ENCODE measurements around the gene PSME2. TPM values are rescaled to one million over a fixed set of nuclear protein-coding genes. Genes with fewer than 3 reads are reported as not detected.
A peak's percentile ranks its signal among the peaks of the same experiment; 100 is the strongest.

The PSME2 gene
- total RNA-seq, 4 donors from 2014 or later: 39.3 to 75.2 (median 47.0) TPM

DNA sequence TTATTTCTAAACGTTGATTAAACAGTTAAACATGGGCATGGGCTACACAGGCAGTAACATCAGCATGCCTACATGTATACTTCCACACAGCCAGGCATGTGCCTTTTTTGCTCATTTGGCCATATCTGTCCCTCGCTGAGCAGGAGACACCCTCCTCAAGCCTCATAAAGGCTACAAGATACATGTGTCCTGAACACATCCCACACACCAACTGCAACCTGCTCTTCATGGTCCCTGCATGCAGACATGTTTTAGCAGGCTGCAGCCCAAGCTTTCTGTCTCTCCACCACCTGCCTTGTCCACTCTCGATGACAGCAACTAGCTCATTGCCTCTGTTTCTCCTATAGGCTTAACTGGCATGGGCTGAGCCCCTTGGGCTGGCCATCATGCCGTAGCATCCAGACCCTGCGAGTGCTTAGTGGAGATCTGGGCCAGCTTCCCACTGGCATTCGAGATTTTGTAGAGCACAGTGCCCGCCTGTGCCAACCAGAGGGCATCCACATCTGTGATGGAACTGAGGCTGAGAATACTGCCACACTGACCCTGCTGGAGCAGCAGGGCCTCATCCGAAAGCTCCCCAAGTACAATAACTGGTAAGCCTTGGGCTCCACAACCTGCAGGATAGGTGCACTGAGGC, 49.7 kb downstream of the PSME2 start:
- Histone ChIP-seq H3K36me3 (peaks cover 24% of the 10 kb centered on the region), H3K27me3 (no peaks in the 10 kb centered on the region), H3K4me3 (no peak overlapping the region), H3K4me1 (peaks cover 35% of the 10 kb centered on the region), H3K9me3 (no peaks in the 10 kb centered on the region), H3K27ac (no peak overlapping the region)
- 90% methylated on average over 8 of the region's 8 CpGs for WGBS
- TF ChIP-seq EP300 (IDR thresholded peaks at IDR 0.05) (no peak), POLR2A (IDR thresholded peaks at IDR 0.05) (no peak), POLR2AphosphoS5 (IDR thresholded peaks at IDR 0.05) (no peak)
- TF ChIP-seq, protein P1, sequence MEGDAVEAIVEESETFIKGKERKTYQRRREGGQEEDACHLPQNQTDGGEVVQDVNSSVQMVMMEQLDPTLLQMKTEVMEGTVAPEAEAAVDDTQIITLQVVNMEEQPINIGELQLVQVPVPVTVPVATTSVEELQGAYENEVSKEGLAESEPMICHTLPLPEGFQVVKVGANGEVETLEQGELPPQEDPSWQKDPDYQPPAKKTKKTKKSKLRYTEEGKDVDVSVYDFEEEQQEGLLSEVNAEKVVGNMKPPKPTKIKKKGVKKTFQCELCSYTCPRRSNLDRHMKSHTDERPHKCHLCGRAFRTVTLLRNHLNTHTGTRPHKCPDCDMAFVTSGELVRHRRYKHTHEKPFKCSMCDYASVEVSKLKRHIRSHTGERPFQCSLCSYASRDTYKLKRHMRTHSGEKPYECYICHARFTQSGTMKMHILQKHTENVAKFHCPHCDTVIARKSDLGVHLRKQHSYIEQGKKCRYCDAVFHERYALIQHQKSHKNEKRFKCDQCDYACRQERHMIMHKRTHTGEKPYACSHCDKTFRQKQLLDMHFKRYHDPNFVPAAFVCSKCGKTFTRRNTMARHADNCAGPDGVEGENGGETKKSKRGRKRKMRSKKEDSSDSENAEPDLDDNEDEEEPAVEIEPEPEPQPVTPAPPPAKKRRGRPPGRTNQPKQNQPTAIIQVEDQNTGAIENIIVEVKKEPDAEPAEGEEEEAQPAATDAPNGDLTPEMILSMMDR (IDR thresholded peaks at IDR 0.05): no peak
- no peak for DNase-seq (ENCODE audit: low spot score in 2 of 2)

DNA sequence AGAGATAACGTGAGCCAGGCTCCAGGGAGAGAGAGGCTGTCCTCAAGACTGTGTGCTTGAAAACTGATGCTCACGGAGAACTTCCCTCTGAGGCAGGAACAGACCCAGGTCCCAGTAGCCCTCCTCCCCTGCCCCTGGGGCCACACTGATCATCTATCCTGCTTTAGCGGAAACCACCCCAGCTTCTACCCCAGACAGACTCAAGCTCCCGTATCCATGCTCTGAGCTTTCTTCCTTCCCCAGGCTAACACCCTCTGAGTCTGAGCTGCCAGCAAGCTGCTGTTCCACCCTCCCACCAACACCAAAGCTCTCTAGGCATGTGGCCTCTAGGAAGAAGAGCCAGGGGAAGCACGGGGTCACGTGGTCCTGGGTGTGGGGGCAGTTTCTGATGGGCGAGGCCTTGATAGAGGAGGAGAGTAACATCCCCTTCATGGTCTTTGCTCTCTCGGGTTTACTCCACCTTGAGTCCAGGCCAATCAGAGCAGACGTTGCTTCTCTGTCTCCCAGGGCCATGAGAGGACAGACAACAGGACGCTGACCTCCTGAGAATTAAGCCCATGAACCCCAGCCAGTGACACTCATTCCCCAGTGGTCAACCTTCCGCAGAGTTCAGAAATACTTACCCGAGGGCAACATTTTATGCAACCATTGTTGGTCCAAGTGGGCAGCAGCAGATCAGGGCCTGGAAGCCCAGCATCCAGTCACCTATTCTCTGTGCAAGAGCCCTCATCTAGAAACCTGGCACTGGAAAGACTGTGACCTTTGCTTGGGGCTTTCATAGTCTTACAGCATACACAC, 50.9 kb downstream of the PSME2 start:
- TF ChIP-seq EP300 (IDR thresholded peaks at IDR 0.05) (no peak), POLR2AphosphoS5 (IDR thresholded peaks at IDR 0.05) (no peak), POLR2A (IDR thresholded peaks at IDR 0.05) (no peak)
- TF ChIP-seq, protein P1 (IDR thresholded peaks at IDR 0.05): no peak
- Histone ChIP-seq H3K27me3 (no peaks in the 10 kb centered on the region), H3K27ac (peak overlapping the region; percentile 94), H3K4me3 (peak overlapping the region; percentile 97), H3K4me1 (peaks cover 35% of the 10 kb centered on the region), H3K9me3 (no peaks in the 10 kb centered on the region), H3K36me3 (peaks cover 23% of the 10 kb centered on the region)
- DNase-seq (ENCODE audit: low spot score in 2 of 2): peak in 1 of 2 donors; percentile 81
- 50% methylated on average over 11 of the region's 12 CpGs for WGBS

DNA sequence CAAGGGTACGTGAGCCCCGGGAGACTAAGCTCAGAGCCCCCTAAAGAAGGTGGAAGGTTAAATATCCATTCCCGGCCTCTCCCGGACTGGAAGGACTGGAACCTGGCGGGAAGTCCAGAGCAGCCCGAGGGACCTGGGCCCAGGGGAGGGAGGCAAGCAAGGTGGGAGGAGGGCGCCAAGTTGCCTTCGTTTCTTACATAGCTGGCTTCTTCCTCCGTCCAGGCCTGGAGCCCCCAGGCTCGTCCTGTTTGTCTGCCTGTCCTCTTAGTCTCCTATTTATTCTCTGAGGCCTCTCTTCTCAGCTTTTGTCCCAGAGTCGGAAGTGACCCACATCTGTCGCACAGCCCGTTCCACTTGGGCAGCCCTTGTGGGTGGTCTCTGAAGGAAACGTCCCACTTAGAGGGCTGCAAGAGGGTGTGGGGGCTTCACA, 51.6 kb downstream of the PSME2 start:
- Histone ChIP-seq H3K36me3 (peaks cover 19% of the 10 kb centered on the region), H3K27me3 (no peaks in the 10 kb centered on the region), H3K9me3 (no peaks in the 10 kb centered on the region), H3K4me1 (peaks cover 35% of the 10 kb centered on the region), H3K4me3 (peak overlapping the region; percentile 97), H3K27ac (peak overlapping the region; percentile 94)
- DNase-seq (ENCODE audit: low spot score in 2 of 2): no peak
- WGBS: 9% methylated on average over 14 of the region's 14 CpGs
- no peak for TF ChIP-seq POLR2AphosphoS5 (IDR thresholded peaks at IDR 0.05)
- TF ChIP-seq EP300 (IDR thresholded peaks at IDR 0.05): no peak
- TF ChIP-seq, protein P1 (IDR thresholded peaks at IDR 0.05): no peak
- no peak for TF ChIP-seq POLR2A (IDR thresholded peaks at IDR 0.05)

DNA sequence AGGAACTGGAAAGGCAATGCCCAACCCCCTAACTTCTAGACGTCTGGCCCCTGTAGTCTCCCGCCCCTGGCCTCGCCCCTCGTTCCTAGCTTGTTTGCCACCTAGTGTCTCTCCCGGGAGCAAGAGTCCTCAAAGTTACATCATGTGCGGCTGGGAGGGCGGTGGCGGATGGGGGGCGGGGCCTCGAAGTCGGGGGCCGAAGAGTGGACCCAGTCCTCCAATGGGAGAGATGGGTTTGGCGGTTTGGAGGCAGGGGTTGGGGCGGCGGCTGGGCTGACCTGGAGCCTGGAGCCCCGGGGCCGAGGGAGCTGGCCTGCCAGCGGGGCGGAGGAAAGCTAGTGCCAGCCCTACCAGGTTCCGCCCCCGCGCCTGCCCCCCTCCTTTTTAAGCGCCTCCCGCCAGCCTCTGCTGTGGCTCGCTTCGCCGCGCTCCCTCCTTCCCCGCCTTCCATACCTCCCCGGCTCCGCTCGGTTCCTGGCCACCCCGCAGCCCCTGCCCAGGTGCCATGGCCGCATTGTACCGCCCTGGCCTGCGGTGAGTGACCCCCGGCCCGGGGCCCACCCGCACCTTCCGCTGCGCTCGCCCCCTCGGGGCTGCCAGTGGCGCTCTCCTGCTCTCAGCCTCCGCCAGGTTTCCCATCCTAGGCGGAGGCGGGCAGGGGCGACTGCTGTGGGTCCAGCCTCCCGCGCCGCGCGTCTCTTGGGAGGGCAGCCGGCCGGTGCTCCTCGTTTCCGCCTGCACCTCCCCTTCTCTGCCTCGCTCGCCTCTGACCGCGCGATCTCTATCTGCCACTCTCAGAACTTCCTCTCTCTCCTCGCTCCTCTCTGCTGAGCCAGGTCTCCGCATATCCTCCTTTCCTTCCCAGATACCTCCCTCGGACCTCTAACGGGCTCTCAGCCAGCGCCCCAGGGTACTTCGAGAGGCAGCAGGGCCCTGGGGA, 52.2 kb downstream of the PSME2 start, which contains the start of gene PCK2:
Gene PCK2, plus strand, starts transcription at position 411 of the 940 bp plus-strand sequence. Its CDS starts 95 bp downstream, at position 506.
- peaks cover 35% of the 10 kb centered on the region for H3K4me1 ChIP-seq
- peak in 1 of 2 donors; percentile 51 for TF ChIP-seq POLR2A (IDR thresholded peaks at IDR 0.05)
- TF ChIP-seq, protein P1 (IDR thresholded peaks at IDR 0.05): no peak
- peak within 1 kb of the TSS; percentile 94 for H3K27ac ChIP-seq
- WGBS: 0% methylated on average over 37 of the region's 68 CpGs
- peak within 1 kb of the TSS; percentile 97 for H3K4me3 ChIP-seq
- no peaks in the 10 kb centered on the region for H3K27me3 ChIP-seq
- no peaks in the 10 kb centered on the region for H3K9me3 ChIP-seq
- peak; percentile 96 to 97 for DNase-seq (ENCODE audit: low spot score in 2 of 2)
- H3K36me3 ChIP-seq: peaks cover 12% of the 10 kb centered on the region

Other genes with a start within 250 kb of the PSME2 start
- 10 to 100 TPM; 24.0 to 35.8 (median 30.5) TPM for gene DHRS4, start 192.8 kb downstream of the PSME2 start, total RNA-seq
- 10 to 100 TPM; 17.5 to 27.9 (median 21.0) TPM for gene DHRS4L2, start 157.7 kb downstream of the PSME2 start, total RNA-seq
- gene CARMIL3, start 94.6 kb downstream of the PSME2 start, total RNA-seq: 10 to 100 TPM in 1 of 4 donors, 1 to 10 TPM in 3; 5.9 to 11.2 (median 7.7) TPM
- not detected for gene CPNE6, start 75.0 kb downstream of the PSME2 start, total RNA-seq
- gene PCK2, start 52.3 kb downstream of the PSME2 start, total RNA-seq: 10 to 100 TPM in 3 of 4 donors, 1 to 10 TPM in 1; 9.2 to 25.1 (median 14.4) TPM
- gene DCAF11, start 31.8 kb downstream of the PSME2 start, total RNA-seq: 10 to 100 TPM; 64.2 to 71.7 (median 68.3) TPM
- gene NRL, start 31.7 kb downstream of the PSME2 start, total RNA-seq: 1 to 10 TPM; 2.2 to 2.9 (median 2.3) TPM
- 1 to 10 TPM in 3 of 4 donors, not detected in 1; 1.7 to 3.4 (median 2.3) TPM for gene FITM1, start 16.0 kb downstream of the PSME2 start, total RNA-seq
- 100 to 1,000 TPM in 2 of 4 donors, 10 to 100 TPM in 2; 72.3 to 113 (median 91.1) TPM for gene PSME1, start 10.4 kb downstream of the PSME2 start, total RNA-seq
- 10 to 100 TPM; 10.9 to 22.0 (median 14.1) TPM for gene EMC9, start 5.0 kb downstream of the PSME2 start, total RNA-seq
- gene RNF31, start 888 bp upstream of the PSME2 start, total RNA-seq: 10 to 100 TPM; 62.3 to 97.2 (median 70.6) TPM
- gene IRF9, start 14.7 kb upstream of the PSME2 start, total RNA-seq: 10 to 100 TPM; 31.1 to 45.2 (median 37.5) TPM
- gene REC8, start 25.5 kb upstream of the PSME2 start, total RNA-seq: 10 to 100 TPM in 2 of 4 donors, 1 to 10 TPM in 2; 2.5 to 17.2 (median 10.2) TPM
- gene IPO4, start 42.2 kb upstream of the PSME2 start, total RNA-seq: 10 to 100 TPM; 43.0 to 90.5 (median 58.0) TPM
- gene TM9SF1, start 48.8 kb upstream of the PSME2 start, total RNA-seq: 10 to 100 TPM; 38.1 to 58.3 (median 53.4) TPM
- gene TSSK4, start 59.1 kb upstream of the PSME2 start, total RNA-seq: not detected
- 10 to 100 TPM; 47.2 to 86.3 (median 63.6) TPM for gene CHMP4A, start 66.9 kb upstream of the PSME2 start, total RNA-seq
- gene MDP1, start 69.5 kb upstream of the PSME2 start, total RNA-seq: 10 to 100 TPM; 10.9 to 18.2 (median 11.5) TPM
- gene NEDD8, start 85.8 kb upstream of the PSME2 start, total RNA-seq: 100 to 1,000 TPM in 3 of 4 donors, 10 to 100 TPM in 1; 54.7 to 137 (median 104) TPM
- 10 to 100 TPM; 25.4 to 49.7 (median 47.8) TPM for gene GMPR2, start 86.3 kb upstream of the PSME2 start, total RNA-seq
- gene TINF2, start 96.0 kb upstream of the PSME2 start, total RNA-seq: 10 to 100 TPM; 43.0 to 61.0 (median 54.3) TPM
- gene TGM1, start 116.6 kb upstream of the PSME2 start, total RNA-seq: 100 to 1,000 TPM; 127 to 144 (median 130) TPM
- 10 to 100 TPM; 50.4 to 65.9 (median 53.1) TPM for gene RABGGTA, start 125.0 kb upstream of the PSME2 start, total RNA-seq
- 100 to 1,000 TPM in 1 of 4 donors, 10 to 100 TPM in 3; 49.0 to 101 (median 82.1) TPM for gene DHRS1, start 153.2 kb upstream of the PSME2 start, total RNA-seq
- 10 to 100 TPM; 19.8 to 31.2 (median 21.2) TPM for gene NOP9, start 153.2 kb upstream of the PSME2 start, total RNA-seq
- 10 to 100 TPM; 23.4 to 32.7 (median 31.7) TPM for gene CIDEB, start 161.4 kb upstream of the PSME2 start, total RNA-seq
- gene LTB4R2, start 163.5 kb upstream of the PSME2 start, total RNA-seq: 100 to 1,000 TPM; 131 to 184 (median 156) TPM
- gene LTB4R, start 164.9 kb upstream of the PSME2 start, total RNA-seq: 100 to 1,000 TPM in 2 of 4 donors, 10 to 100 TPM in 2; 83.1 to 137 (median 117) TPM
- gene ADCY4, start 188.5 kb upstream of the PSME2 start, total RNA-seq: 10 to 100 TPM in 2 of 4 donors, 1 to 10 TPM in 2; 3.9 to 33.2 (median 13.9) TPM
- 10 to 100 TPM in 2 of 4 donors, 1 to 10 TPM in 2; 6.8 to 13.7 (median 11.1) TPM for gene RIPK3, start 193.4 kb upstream of the PSME2 start, total RNA-seq
- 10 to 100 TPM; 10.8 to 25.3 (median 12.2) TPM for gene NFATC4, start 221.6 kb upstream of the PSME2 start, total RNA-seq

All from suprapubic skin (tissue), 4 donors.